ENCODE results near the gene COQ8A.
"Not testable (repeated sequence)": the region's sequence is repeated elsewhere in the genome, so short reads cannot be mapped to it uniquely, and the experiment has no call there.

COQ8A gene

DNA sequence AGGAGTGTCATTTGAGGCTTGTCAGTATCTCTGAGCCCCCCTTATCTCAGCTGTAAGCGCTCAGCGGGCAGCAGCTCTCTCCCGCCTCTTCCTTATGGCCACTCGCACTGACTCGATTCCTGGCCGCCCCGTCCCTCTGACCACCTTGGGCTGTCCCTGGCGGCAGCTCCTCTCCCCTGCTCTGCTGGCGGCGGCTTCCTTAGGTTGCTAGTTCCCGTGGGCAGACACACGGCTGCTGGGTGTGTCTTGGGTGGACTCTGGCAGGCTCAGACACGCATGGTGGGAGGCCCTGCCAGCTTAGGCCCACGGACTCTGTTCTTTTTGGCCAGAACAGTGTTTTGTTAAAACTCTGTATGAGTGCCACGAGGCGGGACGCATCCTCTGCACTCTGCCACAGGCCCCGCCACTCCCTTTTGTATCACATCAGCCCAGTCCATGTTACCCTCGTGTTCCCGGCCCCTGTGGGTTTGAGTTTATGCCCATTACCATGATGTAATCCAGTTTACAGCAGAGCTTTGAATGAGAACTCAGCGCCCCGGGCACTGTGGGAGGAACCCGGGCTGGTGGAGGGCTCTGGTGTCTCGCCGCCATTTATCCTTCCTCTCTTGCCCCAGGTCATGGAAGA is 45.9 kb downstream of the COQ8A start:
- no peak for DNase-seq

- no peak for DNase-seq
Measured at GRCh38 chr1:226986496-226987178, 46.5 kb downstream of the COQ8A start.

- no peak for DNase-seq
Measured at GRCh38 chr1:226987179-226987536, 47.1 kb downstream of the COQ8A start.

DNA sequence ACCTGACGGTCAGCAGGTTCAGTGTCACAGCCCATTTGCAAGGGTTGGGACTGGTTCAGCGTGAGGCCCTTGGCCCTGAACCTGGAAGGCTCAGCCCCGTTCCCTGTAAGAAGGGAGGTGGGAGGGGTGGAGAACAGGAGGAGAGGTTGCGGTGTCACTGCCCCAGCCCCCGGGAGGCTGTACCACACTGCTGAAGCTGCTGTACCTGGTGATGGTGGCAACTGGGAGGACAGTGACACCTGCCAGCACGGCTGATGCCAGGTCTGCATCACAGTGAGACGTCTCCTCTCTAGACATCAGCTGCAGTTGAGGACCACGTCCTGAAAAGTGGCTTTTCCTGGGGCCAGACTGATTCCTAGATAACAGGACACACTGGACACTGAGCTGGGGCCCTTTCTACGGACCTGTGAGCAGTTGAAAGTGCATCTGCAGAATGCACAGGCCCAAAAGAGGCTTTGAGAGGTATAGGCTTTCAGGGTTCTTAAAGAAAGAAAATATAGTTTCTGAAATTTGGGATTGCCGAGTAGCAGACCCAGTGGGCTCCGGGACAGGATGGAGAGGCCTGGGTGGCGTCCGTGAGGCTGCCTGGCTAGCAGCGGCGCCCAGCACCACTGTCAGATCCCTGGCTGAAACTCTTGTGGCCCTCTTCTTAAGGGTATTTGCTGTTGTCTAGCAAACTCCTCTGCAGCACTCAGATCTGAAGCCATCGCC is 47.7 kb downstream of the COQ8A start:
- no peak for DNase-seq

- DNase-seq = no peak
Measured at GRCh38 chr1:226988334-226988666, 48.2 kb downstream of the COQ8A start.

GRCh38 chr1:226989085-226989920 is 49.2 kb downstream of the COQ8A start:
- DNase-seq = no peak

DNA sequence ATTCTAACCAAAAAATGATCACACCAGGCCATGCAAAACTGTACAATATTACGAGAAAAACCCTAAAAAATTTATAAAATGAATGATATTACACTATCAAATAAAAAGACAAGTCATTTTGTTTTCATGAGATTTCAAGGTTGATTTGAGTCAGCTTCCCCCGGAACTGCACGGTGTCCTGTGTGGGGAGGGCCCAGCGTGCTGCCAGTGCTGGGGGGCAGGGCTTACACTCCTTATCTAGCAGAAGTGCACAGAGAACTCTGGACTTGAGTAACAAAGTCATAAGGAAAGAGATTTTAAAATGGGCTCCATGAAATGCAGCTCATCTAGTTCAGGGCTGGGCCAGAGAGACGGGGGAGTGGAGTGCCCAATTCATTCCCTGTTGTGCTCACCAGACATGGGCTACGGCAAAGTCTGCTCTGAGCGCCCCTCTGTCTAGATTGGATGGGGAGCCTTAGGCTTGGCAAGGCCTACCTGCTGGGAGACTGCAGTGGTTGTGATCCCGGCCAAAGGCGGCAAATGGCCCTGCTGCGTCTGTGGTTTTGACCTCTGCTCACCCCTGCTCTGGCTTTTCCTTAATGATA is 50.1 kb downstream of the COQ8A start:
- no peak for DNase-seq

DNA sequence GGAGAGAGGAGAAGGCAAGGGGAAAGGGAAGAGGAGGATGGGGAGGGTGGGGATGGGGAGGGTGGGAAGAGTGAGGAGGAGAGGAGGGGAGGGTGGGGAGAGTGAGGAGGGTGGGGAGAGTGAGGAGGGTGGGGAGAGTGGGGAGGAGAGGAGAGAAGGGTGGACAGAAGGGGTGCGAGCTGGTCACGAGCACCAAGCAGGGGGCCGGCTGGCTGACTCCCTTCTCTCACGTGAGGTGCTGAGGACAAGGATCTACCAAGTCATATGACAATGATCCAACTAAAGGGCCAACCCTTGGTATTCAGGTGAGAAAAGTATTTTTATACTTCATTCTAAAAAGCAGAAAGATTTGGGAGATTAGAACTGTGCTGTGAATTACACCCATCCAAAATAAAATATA is 51.8 kb downstream of the COQ8A start:
- no peak for DNase-seq

DNA sequence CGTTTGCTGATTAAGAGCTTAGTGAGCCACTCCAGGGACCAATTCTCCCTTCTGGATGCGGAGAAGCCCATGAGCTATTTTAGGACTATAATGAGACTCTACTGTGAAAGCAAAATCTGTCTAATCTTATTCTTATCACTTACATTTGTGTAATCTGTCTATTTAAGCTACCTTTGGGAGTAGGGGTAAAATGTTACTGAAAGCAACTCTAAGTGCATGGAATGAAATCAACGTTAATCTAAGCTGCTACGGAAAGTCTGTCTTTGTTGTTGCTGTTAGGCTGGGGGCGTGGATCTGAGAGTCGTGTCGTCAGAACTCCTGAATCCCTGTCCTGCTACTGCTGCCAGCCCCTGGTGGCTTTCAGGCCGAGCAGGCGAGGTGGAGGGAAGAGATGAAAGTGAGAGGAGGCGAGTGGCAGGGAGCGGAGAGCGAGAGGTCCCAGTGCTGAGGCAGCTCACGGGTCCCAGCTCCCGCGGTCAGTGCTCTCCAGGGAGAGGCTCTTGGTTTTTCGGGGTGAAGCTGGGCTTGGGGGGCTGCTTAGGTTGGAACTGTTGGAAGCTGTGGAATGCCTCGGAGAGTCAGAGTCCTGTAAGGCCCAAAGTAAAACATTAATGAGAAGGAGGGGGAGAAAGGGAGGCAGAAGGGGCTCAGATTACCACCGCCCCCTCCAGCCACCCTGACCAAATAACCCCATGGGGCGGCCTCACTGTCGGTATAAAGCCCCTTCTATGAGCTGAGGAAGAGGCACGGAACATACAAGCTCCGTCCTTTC is 53.9 kb downstream of the COQ8A start:
- DNase-seq = no peak

DNA sequence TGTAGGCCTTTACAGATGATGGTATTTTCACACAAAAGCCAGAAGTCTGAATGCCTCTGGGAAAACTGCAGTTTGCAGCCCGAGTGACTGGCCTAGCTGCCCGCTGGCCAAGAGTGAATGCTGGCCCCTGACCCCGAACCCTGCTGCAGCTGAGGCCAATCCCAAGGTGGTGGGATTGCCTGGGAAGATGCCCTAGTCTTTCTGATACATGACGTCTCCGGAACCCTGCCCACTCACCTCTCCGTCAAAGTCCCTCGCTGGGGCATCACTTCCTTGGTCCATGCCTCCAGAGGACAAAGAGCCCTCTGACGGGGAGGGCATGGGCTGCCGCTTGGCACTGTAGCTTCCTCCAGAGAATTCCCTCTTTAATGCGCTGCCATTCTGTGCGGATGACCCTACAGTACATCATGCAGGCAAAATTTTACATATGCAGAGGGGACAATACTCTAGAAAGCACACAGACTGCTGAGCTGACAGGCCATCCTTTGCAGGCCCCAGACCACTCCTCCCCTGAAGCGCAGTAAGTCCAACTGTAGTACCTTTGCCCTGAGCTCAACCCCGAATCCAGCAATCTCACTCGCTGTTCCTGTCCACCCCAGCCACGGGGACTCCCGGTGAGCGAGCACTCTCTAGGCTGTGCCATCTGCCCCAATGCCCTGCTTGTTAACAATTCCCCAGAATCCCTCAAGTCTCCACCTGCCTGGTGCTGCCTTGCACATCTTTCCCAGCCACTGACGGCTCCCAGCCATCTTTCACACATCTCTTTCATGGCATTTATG is 54.7 kb downstream of the COQ8A start:
- DNase-seq = no peak

- DNase-seq = no peak
Measured at GRCh38 chr1:226995365-226996332, 55.6 kb downstream of the COQ8A start.

DNA sequence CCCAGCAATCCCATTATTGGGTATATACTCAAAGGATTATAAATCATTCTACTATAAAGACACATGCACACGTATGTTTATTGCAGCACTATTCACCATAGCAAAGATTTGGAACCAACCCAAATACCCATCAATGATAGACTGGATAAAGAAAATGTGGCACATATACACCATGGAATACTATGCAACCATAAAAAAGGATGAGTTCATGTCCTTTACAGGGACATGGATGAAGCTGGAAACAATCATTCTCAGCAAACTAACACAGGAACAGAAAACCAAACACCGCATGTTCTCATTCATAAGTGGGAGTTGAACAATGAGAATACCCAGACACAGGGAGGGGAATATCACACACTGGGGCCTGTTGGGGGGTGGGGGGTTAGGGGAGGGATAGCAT is 59.5 kb downstream of the COQ8A start:
- not testable (repeated sequence) for DNase-seq

DNA sequence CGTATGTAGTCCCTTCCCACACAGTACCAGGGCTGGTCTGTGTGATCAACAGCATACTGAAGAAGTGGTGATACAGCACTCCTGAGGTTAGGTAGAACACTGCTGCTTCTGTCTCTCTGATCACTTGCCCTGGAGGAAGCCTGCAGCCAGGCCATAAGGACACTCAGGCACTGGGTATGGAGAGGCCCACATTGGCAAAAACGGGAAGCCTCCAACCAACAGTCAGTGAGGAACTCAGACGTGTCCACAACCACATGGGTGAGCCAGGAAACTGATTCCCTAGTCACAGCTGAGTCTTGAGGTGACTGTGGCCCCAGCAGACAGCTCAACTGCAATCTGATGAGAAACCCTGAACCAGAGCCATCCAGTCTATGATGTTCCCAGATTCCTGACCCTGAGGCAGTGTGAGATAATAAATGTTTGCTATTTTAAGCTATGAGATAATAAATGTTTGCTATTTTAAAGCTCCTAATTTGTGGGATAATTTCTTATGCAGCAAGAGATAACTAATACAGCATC is 62.5 kb downstream of the COQ8A start:
- no peak for DNase-seq

DNA sequence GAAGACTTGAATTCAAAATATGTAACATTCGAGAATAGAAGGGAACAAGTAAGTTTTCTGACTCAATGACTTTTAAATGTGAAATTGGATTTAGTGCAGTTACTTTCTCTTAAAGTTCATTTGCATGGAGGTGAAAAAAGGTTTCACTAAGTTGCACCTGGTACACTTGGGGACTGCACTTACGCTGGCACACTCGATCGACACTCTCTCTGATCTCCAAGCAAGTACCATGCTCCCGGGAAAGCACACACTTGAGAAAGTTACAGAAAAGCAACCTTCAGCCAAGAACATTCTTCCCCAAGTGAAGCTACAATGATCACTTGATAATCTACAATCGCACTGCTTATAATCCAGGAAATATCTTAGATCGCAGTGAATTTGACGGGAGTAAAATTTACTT is 63.1 kb downstream of the COQ8A start:
- no peak for DNase-seq

DNA sequence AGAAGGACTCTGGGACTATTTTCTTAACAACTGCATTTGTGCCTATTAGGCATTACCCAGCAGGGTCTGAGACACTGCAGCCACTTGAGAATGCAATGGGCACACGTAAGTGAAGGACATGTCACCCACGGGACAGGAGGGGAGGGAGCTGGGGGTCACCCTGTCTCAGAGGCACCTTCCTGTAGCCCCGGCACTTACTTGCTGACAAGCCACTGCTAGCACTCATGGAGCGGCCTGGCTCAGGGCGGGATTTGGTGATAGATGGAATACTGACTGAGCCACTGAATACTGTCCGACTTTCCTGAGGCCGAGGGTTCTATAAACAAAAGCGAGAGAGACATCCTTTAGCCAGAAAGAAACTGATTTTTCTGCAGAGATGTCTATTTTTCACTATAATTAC is 64.7 kb downstream of the COQ8A start:
- DNase-seq = no peak

DNA sequence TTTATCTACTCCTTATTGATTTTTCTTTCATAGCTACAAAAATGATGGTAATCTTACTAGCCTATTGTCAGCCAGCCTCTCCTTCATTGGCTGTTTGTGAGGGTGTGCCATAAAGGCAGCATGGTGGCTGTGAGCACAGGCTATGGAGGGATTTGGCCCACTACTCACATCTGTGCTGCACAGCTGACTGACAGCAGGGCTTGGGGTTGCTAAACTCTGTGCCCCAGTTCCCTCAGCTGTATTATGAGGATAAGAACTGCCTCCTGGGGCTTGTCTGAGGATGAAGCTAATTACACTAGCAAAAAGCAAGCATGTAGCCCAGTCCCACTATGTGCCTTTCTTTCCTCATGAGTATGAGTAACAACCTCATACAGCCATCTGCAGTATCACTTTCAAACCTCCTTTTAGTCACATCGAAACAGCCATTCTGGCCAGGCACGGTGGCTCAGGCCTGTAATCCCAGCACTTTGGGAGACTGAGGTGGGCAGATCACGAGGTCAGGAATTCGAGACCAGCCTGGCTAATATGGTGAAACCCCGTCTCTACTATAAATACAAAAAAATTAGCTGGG is 66.2 kb downstream of the COQ8A start:
- DNase-seq = no peak

DNA sequence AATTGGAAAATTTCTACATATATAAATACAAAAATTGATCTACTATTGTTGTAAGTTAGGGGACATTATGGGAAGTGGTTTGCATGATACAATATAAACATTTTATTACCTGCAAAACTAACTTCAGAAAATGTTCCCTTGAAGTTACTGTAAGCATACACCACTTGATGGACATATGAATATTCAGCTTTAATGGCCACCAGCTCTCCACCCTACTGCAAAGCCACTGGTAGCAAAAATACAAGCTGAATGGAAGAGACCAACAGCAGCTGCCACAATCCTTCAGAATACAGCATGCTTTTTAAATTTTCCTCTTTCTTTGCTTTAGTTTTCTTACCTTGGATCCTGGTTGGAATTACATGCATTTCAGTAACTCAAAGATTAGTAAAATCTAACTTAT is 69.8 kb downstream of the COQ8A start:
- no peak for DNase-seq

DNA sequence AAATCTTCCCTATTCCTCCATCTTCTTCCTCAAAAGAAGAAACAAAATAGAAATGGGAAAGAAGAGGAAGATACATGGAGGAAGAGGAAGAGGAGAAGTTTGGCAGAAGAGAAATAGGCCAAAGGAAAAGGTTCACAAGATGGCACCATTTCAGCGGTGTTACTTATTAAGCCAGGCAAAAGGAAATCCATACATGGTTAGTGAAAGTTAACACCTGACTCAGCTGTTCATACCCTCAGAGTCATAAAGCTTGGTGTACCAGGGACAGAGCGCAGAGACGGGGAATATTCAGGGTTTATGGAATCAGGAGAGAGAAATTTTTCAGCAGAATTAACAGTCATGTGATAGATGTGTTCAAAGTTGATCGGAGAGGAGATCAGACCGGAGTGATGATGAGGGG is 70.6 kb downstream of the COQ8A start:
- DNase-seq = no peak

DNA sequence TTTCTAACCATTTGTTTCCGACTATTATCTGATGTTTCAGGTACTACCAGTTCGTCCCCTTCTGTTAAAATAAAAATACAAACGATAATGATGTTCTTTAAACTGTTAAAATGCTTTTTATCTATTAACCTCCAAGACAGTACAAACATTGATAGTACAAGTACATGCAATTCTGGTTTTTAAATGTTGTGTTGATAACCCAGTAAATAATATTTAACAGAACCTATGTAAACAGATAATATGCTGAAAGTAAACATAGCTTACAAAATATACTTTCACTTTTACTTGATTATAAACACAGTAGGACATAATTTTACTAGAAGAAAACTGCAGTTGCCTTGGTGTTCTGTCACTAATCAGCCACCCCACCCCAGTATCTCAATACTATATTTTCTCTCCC is 76.9 kb downstream of the COQ8A start:
- no peak for DNase-seq

DNA sequence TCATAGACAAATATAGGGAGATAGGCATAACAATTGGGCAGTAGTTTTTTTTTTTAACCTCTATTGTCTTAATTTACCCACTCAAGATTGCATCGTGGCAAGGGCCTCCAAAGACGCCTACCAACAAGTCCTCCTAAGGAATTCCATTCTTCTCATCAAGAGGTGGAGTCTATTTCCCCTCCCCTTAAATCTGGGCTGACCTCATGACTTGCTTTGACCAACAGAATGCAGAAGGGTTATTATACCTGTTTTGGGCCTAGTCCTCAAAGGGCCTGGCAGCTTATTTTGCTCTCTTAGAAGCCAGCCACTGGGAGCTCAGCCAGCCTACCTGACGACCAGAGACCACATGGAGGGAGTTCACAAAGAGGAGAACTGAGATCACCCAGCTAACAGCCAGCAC is 92.3 kb downstream of the COQ8A start:
- no peak for DNase-seq

Measured in NCI-H2081 treated with DMSO at 0.1 percent for 48 hours (cell line).